GM15510 (cell line): ENCODE results near the gene RGS17.

Source experiments
- POLR2A ChIP-seq: IDR thresholded peaks from 3 replicates; pipeline ENCODE4 v1.6.1; 2011; ENCODE audit warnings: borderline replicate concordance; ENCODE audit not compliant: insufficient read length; ENCODE audit errors: extremely low read depth

The RGS17 gene

DNA sequence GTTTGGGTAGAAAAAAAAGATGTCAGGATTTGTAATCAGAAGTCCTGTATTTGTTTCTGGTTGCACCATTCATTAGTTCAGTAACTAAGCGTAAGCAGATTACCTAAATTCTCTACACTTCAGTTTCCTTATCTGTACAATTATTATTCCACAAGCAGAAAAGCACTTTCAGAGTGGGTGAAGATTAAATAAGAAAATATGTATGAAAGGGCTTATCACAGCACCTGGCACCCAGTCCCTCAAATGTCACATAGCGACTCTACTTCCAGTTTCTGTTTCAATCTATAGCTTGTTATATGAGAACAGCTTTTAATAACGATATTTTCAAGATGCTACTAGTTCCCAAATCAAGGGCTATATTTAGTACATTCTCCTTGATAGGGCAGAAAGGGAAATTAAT, 31.4 kb downstream of the RGS17 start:
- TF ChIP-seq POLR2A: no peak

DNA sequence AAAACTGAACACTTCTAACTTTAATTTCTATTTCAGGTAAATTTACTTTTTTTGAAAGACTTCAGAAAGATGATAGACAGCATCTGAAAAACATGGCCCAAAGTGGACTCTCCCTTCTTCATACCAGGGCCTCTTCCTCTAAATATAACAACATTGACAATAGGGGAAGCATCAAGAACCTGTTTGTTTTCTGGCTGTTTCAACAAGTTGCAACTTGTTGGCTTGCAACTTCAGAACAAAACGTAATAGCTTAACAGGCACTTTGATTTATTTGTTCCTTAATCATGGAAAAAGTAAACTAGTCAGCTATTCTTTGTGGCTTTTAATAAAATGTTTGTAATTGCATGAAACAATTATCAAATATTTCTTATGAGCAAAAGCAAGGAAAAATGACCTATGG, 34.3 kb downstream of the RGS17 start:
- no peak for TF ChIP-seq POLR2A

- TF ChIP-seq POLR2A: no peak
These were observed 35.1 kb downstream of the RGS17 start for GRCh38 chr6:153096031-153096430.

GRCh38 chr6:153092082-153093013, 38.7 kb downstream of the RGS17 start:
- no peak for TF ChIP-seq POLR2A

- no peak for TF ChIP-seq POLR2A
These were observed 40.7 kb downstream of the RGS17 start for GRCh38 chr6:153090241-153090930.

GRCh38 chr6:153088796-153089195, 42.3 kb downstream of the RGS17 start:
- TF ChIP-seq POLR2A: no peak

DNA sequence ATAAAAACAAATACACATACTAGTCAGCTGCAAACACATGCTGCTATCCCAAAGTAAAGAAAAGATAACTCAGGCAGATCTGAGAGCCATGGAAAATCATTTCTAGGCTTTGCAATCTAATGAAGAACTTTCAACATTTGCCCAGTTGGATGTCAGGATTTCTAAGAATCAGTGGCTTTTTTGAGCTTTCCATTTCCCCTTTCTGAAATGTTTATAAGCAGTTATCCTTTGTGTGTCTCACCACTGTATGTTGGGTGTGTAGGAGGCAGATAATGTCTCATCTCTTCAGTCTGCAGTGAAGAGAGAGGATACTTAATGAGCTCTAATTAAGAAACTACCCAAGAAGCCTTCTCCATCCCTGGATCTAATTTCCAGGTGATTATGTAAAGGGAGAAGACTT, 43.6 kb downstream of the RGS17 start:
- no peak for TF ChIP-seq POLR2A

GRCh38 chr6:153086225-153086990, 44.7 kb downstream of the RGS17 start:
- no peak for TF ChIP-seq POLR2A

GRCh38 chr6:153085239-153085638, 45.8 kb downstream of the RGS17 start:
- TF ChIP-seq POLR2A: no peak

DNA sequence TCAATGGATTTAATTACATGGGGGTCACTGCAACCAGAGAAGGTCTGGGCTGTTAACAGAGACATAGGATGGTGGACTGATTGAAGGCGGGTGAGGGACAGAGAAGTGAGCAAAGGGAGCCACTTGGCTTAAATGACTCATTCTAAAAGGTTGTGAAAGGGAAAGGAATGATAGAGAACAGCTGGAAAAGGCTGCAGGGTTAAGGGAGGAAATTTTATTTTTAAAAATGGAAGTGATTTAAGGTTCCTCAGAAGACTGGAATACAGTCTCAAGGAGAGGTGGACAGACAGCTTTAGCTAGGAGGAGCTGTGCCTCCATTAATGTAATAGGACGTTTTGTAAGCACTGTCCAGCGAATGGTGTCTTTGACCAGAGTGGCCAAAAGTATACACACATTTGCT, 46.7 kb downstream of the RGS17 start:
- TF ChIP-seq POLR2A: no peak

GRCh38 chr6:153083869-153084268, 47.2 kb downstream of the RGS17 start:
- no peak for TF ChIP-seq POLR2A

- TF ChIP-seq POLR2A: no peak
These were observed 49.2 kb downstream of the RGS17 start for GRCh38 chr6:153081914-153082313.

GRCh38 chr6:153076431-153076830, 54.7 kb downstream of the RGS17 start:
- TF ChIP-seq POLR2A: no peak

DNA sequence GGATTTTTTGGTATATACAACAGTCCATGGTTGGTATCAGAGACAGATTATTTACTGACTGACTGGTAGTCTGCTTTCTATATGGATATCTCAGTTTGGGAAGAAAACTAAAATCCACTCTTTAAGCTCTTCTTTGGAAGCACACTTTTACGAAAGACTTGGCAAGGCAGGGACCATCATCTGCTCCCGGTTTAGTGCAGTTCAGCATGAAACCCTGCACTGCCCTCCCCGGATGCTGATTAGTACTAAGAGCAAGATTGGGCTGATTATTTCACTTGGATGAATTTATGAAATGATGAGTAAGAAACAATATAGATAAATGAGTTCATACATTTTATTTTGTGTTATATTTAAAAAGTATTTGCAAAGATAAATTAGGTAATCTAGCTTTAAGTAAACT, 56.3 kb downstream of the RGS17 start:
- TF ChIP-seq POLR2A: no peak

DNA sequence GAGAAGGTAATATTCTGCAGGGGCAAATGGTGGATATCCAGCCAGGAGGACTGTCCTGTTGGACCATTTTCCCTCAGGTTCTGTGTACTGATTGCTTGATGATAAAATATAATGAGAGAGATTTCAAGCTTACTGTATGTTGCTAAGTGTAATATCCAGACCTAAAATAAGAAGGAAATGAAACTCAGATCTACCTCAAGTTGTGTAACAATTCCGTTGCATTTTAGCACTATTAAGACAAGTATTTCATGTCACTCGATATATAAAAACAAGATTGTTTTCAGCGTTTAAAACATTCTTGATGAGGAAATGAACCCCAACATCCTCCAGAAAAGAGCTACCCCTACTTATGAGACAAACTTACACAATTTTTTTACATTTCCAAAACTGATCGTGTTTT, 57.2 kb downstream of the RGS17 start:
- TF ChIP-seq POLR2A: no peak
